Left lung (tissue), 10 donors: ENCODE measurements around the gene ZNF892. TPM values are rescaled to one million over a fixed set of nuclear protein-coding genes. Genes with fewer than 3 reads are reported as not detected.

Experiments used
- ATAC-seq: fragments of 200-7000 bp; cut with Tn5 transposase; one replicate; pipeline ENCODE4 v1.9.1; 2020; ENCODE audit warnings: moderate library complexity
- DNase-seq, 4 donors: peaks; one replicate each; pipeline ENCODE4 v3.0.0-alpha.2; 2013 to 2020
- H3K27ac ChIP-seq, 2 donors: fragments of 200-600 bp; sonication (generic) in 1 of 2; one replicate each; pipeline versions ENCODE4 v1.5.0 to v1.8.0; 2020 to 2021
- H3K27me3 ChIP-seq, 2 donors: fragments of 200-600 bp; sonication (generic) in 1 of 2; one replicate each; pipeline versions ENCODE4 v1.5.0 to v1.8.0; 2020 to 2021
- H3K36me3 ChIP-seq, 2 donors: fragments of 200-600 bp; sonication (generic) in 1 of 2; one replicate each; pipeline versions ENCODE4 v1.5.0 to v1.8.0; 2020 to 2021
- H3K4me1 ChIP-seq, 2 donors: fragments of 200-600 bp; one replicate each; pipeline ENCODE4 v1.8.0; 2021
- H3K4me3 ChIP-seq, 2 donors: fragments of 200-600 bp; sonication (generic) in 1 of 2; one replicate each; pipeline versions ENCODE4 v1.5.0 to v1.8.0; 2020 to 2021; ENCODE audit warnings: mild to moderate bottlenecking in 1 of 2
- H3K9me3 ChIP-seq, 2 donors: fragments of 200-600 bp; sonication (generic) in 1 of 2; one replicate each; pipeline versions ENCODE4 v1.5.0 to v1.8.0; 2020 to 2021
- intact Hi-C, 2 donors: fragments of 100-400 bp; cut with DNase I; formaldehyde crosslinking; loops; one replicate each; pipeline versions ENCODE4 v1.11.2 to v1.14.2; 2022
- polyA plus RNA-seq, 6 donors: library from polyadenylated mRNA; unstranded; fragments of 120-200 nt; gene quantifications; one replicate each; pipeline ENCODE4 v1.2.1, GENCODE V29; 2013; ENCODE audit not compliant: insufficient read length in 6 of 6
- total RNA-seq, 2 donors: library from RNA; stranded (reverse); fragmentation: NEBNext Ultra II Directional; extraction: Animal tissue kit (Norgen Biotek cat#: 25700); gene quantifications; one replicate each; pipeline ENCODE4 v1.2.1, GENCODE V29; 2021
- TF ChIP-seq, protein P1 (sequence below), 2 donors: fragments of 200-600 bp; sonication (generic) in 1 of 2; IDR thresholded peaks; one replicate each; pipeline versions ENCODE4 v1.5.0 to v1.8.0; 2021; ENCODE audit warnings: antibody characterized with exemption in 2 of 2
- donor health status: DM: no; HTN: yes; CAD: no.
- donor health status: DM: no; HTN: no; CAD: no.

ZNF892 gene
- total and polyA plus RNA-seq, 8 donors: 4.3 to 5.6 (median 5.1) TPM

DNA sequence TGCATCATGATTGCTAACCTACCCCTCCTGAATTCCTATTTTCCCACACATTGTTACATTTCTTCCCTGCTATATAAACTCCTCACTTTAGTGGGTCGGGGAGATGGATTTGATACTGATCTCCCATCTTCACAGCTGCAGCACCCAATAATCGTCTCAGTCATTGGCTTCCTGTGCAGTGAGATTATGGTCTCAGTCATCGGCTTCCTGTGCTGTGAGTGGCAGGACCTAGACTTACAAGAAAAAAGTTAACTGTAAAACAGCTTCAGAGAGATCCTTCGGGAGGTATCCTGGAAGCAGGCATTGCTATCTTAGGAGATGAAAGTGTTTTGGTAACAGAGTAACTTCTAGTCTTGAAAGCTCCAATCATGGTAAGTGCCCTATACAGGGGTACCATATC, 3.4 kb upstream of the ZNF892 start:
- Histone ChIP-seq H3K27me3 (no peaks in the 10 kb centered on the region), H3K36me3 (no peaks in the 10 kb centered on the region), H3K27ac (no peak overlapping the region), H3K4me1 (peaks cover 0 to 3% of the 10 kb centered on the region in 2 donors), H3K4me3 (no peak overlapping the region), H3K9me3 (no peaks in the 10 kb centered on the region)
- DNase-seq: no peak
- intact Hi-C loops: no loop called here
- no peak for ATAC-seq
- TF ChIP-seq, protein P1, sequence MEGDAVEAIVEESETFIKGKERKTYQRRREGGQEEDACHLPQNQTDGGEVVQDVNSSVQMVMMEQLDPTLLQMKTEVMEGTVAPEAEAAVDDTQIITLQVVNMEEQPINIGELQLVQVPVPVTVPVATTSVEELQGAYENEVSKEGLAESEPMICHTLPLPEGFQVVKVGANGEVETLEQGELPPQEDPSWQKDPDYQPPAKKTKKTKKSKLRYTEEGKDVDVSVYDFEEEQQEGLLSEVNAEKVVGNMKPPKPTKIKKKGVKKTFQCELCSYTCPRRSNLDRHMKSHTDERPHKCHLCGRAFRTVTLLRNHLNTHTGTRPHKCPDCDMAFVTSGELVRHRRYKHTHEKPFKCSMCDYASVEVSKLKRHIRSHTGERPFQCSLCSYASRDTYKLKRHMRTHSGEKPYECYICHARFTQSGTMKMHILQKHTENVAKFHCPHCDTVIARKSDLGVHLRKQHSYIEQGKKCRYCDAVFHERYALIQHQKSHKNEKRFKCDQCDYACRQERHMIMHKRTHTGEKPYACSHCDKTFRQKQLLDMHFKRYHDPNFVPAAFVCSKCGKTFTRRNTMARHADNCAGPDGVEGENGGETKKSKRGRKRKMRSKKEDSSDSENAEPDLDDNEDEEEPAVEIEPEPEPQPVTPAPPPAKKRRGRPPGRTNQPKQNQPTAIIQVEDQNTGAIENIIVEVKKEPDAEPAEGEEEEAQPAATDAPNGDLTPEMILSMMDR (IDR thresholded peaks at IDR 0.05): no peak

DNA sequence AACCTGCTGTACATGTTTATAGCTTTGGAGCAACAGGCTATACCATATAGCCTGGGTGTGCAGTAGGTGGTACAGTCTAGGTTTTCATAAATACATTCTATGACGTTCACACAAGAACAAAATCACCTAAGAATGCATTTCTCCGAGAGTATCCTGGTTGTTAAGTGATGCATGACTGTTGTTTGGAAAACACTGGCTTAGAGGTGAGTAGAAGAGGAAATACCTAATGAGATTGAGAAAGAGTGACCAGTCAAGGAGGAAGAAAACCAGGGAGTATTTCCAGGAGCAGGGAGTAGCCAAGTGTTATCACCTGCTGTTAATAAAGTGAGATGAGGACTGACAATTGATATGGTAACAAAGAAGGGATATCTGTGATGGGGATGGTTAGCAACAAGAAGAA, 2.9 kb upstream of the ZNF892 start:
- Histone ChIP-seq H3K27me3 (no peaks in the 10 kb centered on the region), H3K27ac (no peak overlapping the region), H3K4me1 (peaks cover 0 to 3% of the 10 kb centered on the region in 2 donors), H3K9me3 (no peaks in the 10 kb centered on the region), H3K36me3 (peaks cover 0 to 3% of the 10 kb centered on the region in 2 donors), H3K4me3 (no peak overlapping the region)
- TF ChIP-seq, protein P1 (IDR thresholded peaks at IDR 0.05): no peak
- ATAC-seq: no peak
- DNase-seq: no peak
- intact Hi-C loops: no loop called here

DNA sequence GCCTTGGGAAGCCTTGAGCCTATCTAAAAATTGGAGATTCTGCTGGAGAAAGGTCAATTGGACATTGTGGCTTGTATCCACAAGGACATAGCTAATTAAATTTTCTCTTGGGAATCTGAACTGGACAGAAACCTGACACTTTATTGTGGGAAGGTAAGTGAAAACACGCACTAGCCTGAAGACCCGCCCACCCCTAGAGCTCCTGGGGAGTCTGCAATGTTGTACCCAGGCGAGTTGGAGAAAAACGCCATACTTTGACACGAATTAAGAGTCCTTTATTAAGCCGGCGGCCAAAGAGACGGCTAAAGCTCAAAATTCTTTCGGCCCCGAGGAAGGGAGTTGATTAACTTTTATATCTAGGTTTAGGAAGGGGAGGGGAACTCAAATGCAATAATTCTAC, 1.2 kb upstream of the ZNF892 start:
- no peak for ATAC-seq
- Histone ChIP-seq H3K4me1 (peaks cover 0 to 3% of the 10 kb centered on the region in 2 donors), H3K9me3 (peaks cover 0 to 10% of the 10 kb centered on the region in 2 donors), H3K27ac (no peak overlapping the region), H3K36me3 (peaks cover 0 to 15% of the 10 kb centered on the region in 2 donors), H3K27me3 (no peaks in the 10 kb centered on the region), H3K4me3 (peak overlapping the region in 1 of 2 donors; percentile 69)
- TF ChIP-seq, protein P1 (IDR thresholded peaks at IDR 0.05): no peak
- DNase-seq: peak in 1 of 4 donors; percentile 1
- intact Hi-C loops: no loop called here

DNA sequence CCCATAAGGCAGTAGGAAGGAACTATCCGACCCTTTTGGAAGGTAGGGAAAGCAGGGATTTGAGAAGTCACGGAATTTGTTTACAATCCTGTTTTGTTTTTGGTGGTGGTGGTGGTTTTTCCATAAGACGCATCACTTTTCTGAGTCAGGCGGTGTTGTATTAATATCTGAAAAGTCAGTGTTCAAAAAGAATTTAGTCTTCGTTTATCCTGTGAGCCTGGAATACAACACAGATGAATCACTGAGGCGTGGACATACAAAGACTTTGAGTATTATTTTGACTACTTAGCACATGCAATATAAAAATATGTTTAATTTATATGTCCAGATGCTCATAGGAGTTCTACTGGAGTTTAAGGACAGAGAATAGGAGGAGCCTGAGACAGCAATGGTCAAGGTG, 785 bp downstream of the ZNF892 start:
- Histone ChIP-seq H3K27ac (no peak overlapping the region), H3K36me3 (peaks cover 0 to 35% of the 10 kb centered on the region in 2 donors), H3K9me3 (peaks cover 0 to 30% of the 10 kb centered on the region in 2 donors), H3K4me1 (peaks cover 0 to 3% of the 10 kb centered on the region in 2 donors), H3K27me3 (no peaks in the 10 kb centered on the region), H3K4me3 (peak overlapping the region; percentile 69 to 72)
- ATAC-seq (no peak), DNase-seq (no peak)
- TF ChIP-seq, protein P1 (IDR thresholded peaks at IDR 0.05): no peak
- intact Hi-C loops: no loop called here

DNA sequence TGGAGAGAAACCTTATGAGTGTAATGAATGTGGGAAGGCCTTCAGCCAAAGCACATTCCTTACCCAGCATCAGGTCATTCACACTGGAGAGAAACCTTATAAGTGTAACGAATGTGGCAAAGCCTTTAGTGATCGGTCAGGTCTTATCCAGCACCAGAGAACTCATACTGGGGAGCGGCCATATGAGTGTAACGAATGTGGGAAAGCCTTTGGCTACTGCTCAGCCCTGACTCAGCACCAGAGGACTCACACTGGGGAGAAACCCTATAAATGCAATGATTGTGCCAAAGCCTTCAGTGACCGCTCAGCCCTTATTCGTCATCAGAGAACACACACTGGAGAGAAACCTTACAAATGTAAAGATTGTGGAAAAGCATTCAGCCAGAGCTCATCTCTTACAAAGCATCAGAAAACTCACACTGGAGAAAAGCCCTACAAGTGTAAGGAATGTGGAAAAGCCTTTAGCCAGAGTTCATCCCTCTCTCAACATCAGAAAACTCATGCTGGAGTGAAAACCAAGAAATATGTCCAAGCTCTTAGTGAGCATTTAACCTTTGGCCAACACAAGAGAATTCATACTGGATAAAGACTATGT, 7.8 kb downstream of the ZNF892 start:
- TF ChIP-seq, protein P1 (IDR thresholded peaks at IDR 0.05): no peak
- DNase-seq (no peak), ATAC-seq (no peak)
- Histone ChIP-seq H3K27me3 (no peaks in the 10 kb centered on the region), H3K4me3 (no peak overlapping the region), H3K4me1 (no peaks in the 10 kb centered on the region), H3K9me3 (peaks cover 16 to 100% of the 10 kb centered on the region in 2 donors), H3K27ac (no peak overlapping the region), H3K36me3 (peaks cover 0 to 91% of the 10 kb centered on the region in 2 donors)
- intact Hi-C loops: no loop called here
